C4-2B (cell line): ENCODE data around the gene LIF.

Source experiments
- H3K27ac ChIP-seq: fragments of 450-650 bp; 2 replicates; pipeline ENCODE4 v1.5.1; 2017
- CTCF ChIP-seq: fragments of 450-650 bp; conservative IDR thresholded peaks from 2 replicates; pipeline ENCODE4 v1.5.1; 2017; ENCODE audit warnings: mild to moderate bottlenecking
- ZFX ChIP-seq: fragments of 450-650 bp; IDR thresholded peaks from 2 replicates; pipeline ENCODE4 v1.6.1; 2017

LIF gene

DNA sequence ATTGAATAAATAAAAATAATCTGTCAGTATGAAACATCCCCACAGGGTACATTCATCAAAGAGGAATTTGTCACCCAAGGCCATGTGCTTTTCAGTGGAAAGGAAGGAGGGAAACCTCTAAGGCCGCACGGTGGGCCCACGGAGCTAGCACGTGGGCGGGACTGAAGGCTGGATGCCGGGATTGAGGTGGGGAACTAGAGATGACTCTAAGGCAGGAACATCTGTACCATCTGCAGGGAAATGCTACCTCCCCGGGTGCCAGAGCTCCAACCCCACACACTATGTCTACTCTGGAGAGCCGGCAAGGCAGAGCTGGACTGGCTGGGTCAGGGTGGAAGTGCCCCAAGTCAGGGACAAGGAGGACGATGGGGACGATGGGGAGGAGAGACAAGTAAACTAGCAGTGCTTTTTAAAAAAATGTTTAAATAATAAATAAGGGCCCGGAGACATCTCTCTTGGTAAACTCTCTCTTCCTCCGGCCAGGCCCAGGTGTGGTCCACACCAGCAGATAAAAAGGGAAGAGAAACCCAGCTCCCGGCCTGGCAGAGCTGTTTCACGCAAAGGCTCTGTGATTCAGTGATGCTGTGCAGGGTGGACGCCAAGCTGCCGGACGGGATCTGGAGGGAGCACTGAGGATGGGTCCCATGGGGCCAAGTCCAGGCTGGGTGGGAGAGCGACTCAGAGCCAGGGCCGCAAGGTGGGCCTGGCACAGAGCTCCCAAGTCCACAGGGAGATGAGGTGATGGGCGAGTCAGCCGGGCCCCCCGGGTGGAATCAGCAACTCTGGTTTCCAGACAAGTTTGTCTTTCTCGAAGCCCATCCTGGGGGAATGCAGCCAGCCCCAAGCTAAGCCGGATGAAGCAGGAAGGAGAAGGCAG is 5.8 kb downstream of the LIF start:
- H3K27ac ChIP-seq = no peak overlapping the region
- TF ChIP-seq CTCF (no peak), ZFX (no peak)

GRCh38 chr22:30239488-30240405 is 6.8 kb downstream of the LIF start:
- H3K27ac ChIP-seq = no peak overlapping the region
- TF ChIP-seq CTCF (no peak), ZFX (no peak)

DNA sequence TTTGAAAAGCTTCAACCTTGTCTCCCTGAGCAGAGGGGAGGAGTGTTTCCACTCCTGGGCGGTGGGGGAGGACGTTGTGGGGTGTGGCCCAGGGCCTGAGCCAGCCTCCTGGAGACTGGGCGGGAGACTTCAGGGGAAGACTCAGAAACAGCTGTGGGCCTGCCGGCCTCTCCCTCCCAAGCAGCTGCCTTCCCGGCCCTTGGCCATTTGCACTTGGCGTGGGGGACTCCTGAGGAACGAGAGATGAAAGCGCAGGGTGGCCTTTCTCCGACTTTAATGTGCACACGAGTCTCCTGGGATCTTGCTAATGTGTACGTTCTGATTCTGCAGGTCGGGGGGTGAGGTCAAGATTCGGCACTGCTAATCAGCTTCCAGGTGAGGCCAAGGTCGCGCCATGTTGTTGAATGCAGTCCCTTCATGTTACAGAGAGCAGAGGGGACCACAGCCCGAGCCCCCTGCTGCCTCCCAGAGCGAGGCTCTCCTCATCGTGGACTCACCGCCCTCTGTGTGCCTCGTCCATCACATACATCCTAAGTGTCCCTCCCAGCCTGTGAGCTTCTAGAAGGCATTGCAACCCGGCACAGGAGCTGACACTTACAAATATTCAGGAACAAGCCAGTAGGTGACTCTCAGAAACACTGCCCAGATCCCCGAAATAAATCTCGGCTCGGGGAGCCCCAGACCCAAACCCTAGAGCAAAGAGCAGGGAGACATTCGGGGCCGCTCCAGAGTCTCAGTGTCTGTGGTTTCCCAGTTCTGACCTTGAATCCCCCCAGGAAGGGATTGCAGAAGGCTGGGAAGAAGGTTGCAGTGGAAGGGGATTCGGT is 7.7 kb downstream of the LIF start:
- H3K27ac ChIP-seq = no peak overlapping the region
- no peak for TF ChIP-seq CTCF
- TF ChIP-seq ZFX = no peak

DNA sequence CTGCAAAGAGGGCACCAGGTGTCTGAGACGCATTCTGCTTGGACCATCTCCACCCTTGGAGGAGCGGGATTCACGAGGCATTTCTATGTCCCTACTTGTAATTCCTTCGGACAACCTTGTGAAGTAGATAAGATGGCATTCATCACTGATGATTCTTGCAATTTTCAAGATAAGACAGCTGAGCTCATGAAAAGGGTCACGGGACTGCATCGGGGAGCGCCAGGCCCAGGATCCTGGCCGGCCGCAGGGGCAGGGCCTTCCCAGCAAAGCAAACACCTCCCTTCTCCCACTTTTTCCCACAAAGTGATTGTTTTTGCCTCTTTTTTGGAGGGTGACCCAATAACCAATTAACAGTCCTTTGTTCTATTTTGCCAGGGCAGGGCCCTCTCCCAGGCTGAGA is 8.4 kb downstream of the LIF start:
- no peak for TF ChIP-seq ZFX
- TF ChIP-seq CTCF = no peak
- no peak overlapping the region for H3K27ac ChIP-seq

DNA sequence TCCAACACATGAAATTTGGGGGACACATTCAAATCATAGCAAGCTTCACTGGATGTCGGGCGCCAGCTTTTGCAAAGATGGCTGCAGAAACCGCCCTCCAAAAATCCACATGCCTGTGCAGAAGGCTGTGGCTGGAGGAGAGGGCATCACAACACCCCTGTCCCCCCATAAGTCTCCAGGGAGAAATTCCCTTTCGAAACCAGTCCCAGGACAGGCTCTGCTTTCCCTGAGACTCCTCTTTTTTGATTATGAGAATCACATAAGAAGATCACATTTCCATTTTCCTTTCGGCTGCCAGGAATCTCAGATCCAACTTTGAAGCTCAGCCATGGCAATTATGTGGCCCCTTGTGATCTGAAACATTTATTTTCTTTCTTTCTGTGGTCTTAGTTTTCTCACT is 9.7 kb downstream of the LIF start:
- no peak overlapping the region for H3K27ac ChIP-seq

DNA sequence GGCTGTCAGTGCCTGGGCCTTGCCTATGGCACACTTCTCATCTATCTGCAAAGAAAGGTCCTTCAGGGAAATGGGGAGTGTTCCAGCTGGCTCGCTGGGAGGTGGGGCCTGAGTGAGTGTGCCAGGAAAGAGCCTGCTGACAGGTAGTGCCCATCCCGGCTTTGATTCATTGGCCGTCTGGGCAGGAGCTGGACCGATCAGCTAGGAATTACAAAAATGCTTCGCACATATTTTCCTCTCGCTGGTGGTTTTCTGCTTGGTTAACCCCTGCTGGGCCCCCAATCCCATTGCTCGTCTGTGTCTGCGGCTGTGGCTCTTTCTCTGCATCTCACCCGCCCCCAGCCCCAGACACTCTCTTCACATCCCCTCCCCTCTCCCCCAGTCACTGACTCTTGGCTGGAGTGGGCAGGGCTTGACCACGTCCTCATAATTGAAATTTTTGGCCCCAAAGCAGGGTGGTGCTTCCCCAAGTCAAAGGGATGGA is 10.8 kb downstream of the LIF start:
- TF ChIP-seq CTCF (no peak), ZFX (no peak)

More for the DNA sequence above, 9.7 kb downstream of the LIF start:
- no peak for TF ChIP-seq CTCF
- no peak for TF ChIP-seq ZFX

More for the DNA sequence above, 10.8 kb downstream of the LIF start:
- no peak overlapping the region for H3K27ac ChIP-seq
